H1 (cell line): ENCODE data around the gene FCAMR.

ENCODE experiments used
- HDAC2 ChIP-seq, 2 experiments: fragments of 300-600 bp in 1 of 2; sonication (generic) in 1 of 2; IDR thresholded peaks; 2 replicates each; pipeline ENCODE4 v1.6.1; 2011 to 2012; ENCODE audit warnings: low read depth in 2 of 2, low read length in 2 of 2, mild to moderate bottlenecking in 2 of 2, moderate library complexity in 2 of 2, borderline replicate concordance in 1 of 2, inconsistent platforms in 1 of 2
- POLR2A ChIP-seq, 2 experiments: IDR thresholded peaks; 1 replicate in 1 of 2; 2 replicates in 1 of 2; pipeline ENCODE4 v1.6.1; 2011; ENCODE audit warnings: low read depth in 2 of 2, low read length in 2 of 2, mild to moderate bottlenecking in 2 of 2; ENCODE audit errors: control extremely low read depth in 1 of 2
- POLR2AphosphoS5 ChIP-seq: IDR thresholded peaks from 2 replicates; pipeline ENCODE4 v1.6.1; 2011; ENCODE audit warnings: low read depth, low read length

DNA sequence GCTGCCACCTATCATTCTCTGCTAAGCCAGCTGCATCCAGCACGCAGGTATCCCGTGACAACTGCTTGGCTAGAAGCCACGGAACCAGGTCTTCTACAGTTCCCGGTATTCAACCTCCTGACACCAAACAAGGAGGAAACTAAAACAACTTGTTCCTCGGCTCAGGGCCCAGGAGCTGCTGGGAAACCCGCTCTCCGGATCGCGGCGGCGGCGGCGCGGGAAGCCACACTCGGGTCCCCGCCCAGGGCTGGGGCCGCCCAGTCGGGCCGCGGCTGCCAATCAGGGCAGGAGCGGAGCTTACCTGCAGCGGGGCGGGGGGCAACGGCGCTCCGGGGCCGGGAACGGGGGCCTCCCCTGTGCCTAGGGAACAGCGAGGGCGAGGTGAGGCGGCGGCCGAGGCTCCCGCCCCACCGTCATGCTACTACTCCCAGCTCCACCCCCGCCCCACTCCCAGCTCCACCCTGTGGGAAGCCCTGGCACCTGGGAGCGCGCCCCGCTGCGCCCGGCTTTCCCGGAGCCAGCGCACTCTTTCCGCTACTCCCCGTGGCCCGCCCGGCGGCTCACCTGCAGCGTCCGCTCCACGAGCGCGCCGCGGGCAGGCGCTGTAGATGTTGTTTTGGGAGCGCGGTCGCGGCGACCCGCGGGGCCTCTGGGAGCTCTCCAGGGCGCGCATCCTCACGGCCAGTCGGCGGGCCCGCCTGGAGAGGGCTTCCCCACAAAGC, 60.9 kb downstream of the FCAMR start:
- no peak for TF ChIP-seq POLR2AphosphoS5
- TF ChIP-seq POLR2A (IDR thresholded peaks at IDR 0.05; ENCODE audit: control extremely low read depth in 1 of 2, low read depth in 2 of 2, low read length in 2 of 2): no peak
- no peak for TF ChIP-seq HDAC2 (IDR thresholded peaks at IDR 0.05; ENCODE audit: borderline replicate concordance in 1 of 2, low read depth in 2 of 2, low read length in 2 of 2)
